AG04449 (cell line): Measurements from ENCODE around the gene NSL1.

Experiments used
- CTCF ChIA-PET: fragments of 350-600 bp; formaldehyde crosslinking; extraction: SDS; loops from one replicate; lab custom pipeline; 2021; ENCODE audit warnings: antibody characterized with exemption; lab: Yijun Ruan, JAX
- POLR2A ChIA-PET: fragments of 400-600, 350-600 bp; formaldehyde crosslinking; extraction: SDS; loops from one replicate; lab custom pipeline; 2020; ENCODE audit warnings: antibody characterized with exemption, inconsistent platforms; lab: Yijun Ruan, JAX
- DNase-seq: peaks from one replicate; pipeline ENCODE4 v3.0.0-alpha.2; 2010; ENCODE audit warnings: low read depth, low spot score
- H3K4me3 ChIP-seq: 2 replicates; pipeline ENCODE4 v1.5.1; 2011; ENCODE audit warnings: low read depth, mild to moderate bottlenecking, control low read depth, low read length
- CTCF ChIP-seq: IDR thresholded peaks from one replicate; pipeline ENCODE4 v1.5.1; 2011; ENCODE audit warnings: mild to moderate bottlenecking, moderate library complexity, low read length, control low read depth, inconsistent platforms; ENCODE audit not compliant: insufficient read depth; ENCODE audit errors: missing control alignments

The NSL1 gene

GRCh38 chr1:212753749-212754148 is 37.8 kb downstream of the NSL1 start:
- no peak for TF ChIP-seq CTCF
- no peak for DNase-seq
- H3K4me3 ChIP-seq, result no peak overlapping the region
- ChIA-PET POLR2A (no interaction called here), CTCF (interaction anchor here (0.7 to 7.6 kb wide), 5 partner anchors 8 to 86 kb away, joined by 3 to 83 read pairs (median 5); no protein-coding TSS in a partner anchor)

GRCh38 chr1:212752934-212753497 is 38.6 kb downstream of the NSL1 start:
- no peak for DNase-seq
- CTCF ChIA-PET, result interaction anchor here (0.7 to 7.6 kb wide), 6 partner anchors 9 to 296 kb away, joined by 3 to 83 read pairs (median 17); no protein-coding TSS in a partner anchor
- H3K4me3 ChIP-seq, result no peak overlapping the region
- POLR2A ChIA-PET, result no interaction called here
- TF ChIP-seq CTCF, result no peak

- H3K4me3 ChIP-seq, result no peak overlapping the region
- DNase-seq, result no peak
- ChIA-PET POLR2A (no interaction called here), CTCF (interaction anchor here (2.0 to 7.6 kb wide), 7 partner anchors 10 to 296 kb away, joined by 14 to 83 read pairs (median 18); no protein-coding TSS in a partner anchor)
- TF ChIP-seq CTCF, result no peak
These were observed 39.2 kb downstream of the NSL1 start for GRCh38 chr1:212752252-212752933.

GRCh38 chr1:212749821-212750535 is 41.6 kb downstream of the NSL1 start:
- no peak for DNase-seq
- ChIA-PET POLR2A (interaction anchor here (1.5 kb wide), 1 partner anchor 142 kb away, joined by 5 read pairs; the partner anchor contains the start of gene ATF3), CTCF (interaction anchor here (0.7 to 7.6 kb wide), 44 partner anchors 8 to 298 kb away, joined by 3 to 83 read pairs (median 6); partner anchors contain the start of genes NSL1 and TATDN3)
- TF ChIP-seq CTCF, result peak; percentile 43
- no peak overlapping the region for H3K4me3 ChIP-seq

GRCh38 chr1:212746546-212746945 is 45.0 kb downstream of the NSL1 start:
- H3K4me3 ChIP-seq, result no peak overlapping the region
- ChIA-PET POLR2A (no interaction called here), CTCF (interaction anchor here (0.7 to 7.6 kb wide), 11 partner anchors 7 to 442 kb away, joined by 3 to 83 read pairs (median 4); partner anchors contain the start of gene BATF3)
- TF ChIP-seq CTCF, result no peak
- DNase-seq, result no peak
